NCI-H774 (cell line): Measurements from ENCODE around the gene C6orf136.
A peak's percentile ranks its signal among the peaks of the same experiment; 100 is the strongest.

Experiments
- DNase-seq: peaks from one replicate; lab custom pipeline; 2025; lab: John Stamatoyannopoulos, UW

Gene C6orf136

DNA sequence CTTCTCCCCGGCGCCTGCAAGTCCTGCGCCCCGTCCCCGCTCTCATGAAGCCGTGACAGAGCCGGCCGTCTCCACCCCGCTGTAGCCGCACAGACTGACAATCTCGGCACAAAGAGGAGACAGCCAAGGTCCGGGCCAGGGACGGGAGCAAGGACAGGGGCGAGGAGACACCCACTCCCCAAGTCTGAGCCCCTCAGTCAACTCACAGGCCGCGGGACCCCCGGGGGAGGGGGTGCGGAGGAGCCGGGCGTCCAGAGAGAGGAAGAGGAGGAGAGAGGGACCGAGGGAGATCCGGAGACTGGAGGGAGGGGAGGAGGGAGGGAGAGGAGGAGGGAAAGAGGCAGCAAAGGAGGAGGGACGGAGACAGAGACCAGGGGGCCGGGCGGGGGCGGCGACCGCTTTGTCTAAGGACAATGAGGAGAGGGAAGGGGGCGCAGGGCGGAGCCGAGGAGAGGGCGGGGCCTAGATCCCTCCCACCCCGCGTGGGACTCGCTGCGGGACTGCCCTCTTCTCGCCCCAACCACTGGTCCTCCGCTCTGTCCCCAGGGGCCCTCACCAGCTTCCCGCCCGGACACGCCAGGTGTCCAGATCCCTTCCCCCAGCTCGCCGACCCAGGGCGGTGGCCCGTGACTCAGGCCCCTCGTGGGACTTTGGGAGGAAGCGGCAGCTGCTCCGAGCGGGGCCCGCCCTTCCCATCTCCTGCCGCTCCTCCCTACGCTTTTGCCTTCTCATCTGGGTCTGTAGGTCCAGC is 40.1 kb downstream of the C6orf136 start:
- DNase-seq = peak; percentile 51

DNA sequence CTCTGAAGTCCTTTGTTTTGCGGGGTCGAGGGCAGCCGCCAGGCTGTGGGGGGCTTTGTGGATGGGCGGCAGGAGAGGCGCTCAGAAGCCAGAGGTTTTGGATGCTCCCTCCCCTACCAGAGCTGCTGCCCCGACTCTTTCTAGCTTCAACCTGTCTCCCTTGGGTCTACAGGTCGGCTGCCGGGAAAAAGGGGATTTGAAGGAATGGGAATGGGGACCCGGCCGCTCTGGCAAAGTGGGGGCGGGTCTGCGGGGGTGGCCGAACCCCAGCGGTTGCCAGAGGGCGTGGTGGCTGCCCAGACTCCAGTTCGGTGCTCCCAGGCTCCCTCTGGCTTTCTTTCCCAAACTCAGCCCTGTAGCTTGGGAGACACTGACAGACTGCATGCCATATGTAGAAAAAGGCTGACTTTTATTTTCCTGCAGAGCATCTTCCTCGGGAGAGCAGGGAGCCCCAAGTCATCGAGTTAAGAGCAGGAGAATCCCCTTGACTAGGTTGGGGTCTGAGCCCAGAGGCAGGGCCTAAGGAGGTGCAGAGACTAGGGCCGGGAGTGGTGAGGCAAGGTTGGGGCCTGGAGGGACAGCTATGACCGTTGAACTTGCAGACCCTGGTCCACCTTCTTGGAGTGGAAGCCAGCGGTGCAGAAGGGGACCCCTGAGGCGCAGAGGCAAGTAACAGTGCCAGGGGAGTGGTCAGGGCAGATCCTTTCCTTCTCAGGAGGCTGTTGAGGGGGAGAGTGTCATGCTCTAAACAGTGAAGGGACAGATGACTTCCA is 40.9 kb downstream of the C6orf136 start:
- no peak for DNase-seq

DNA sequence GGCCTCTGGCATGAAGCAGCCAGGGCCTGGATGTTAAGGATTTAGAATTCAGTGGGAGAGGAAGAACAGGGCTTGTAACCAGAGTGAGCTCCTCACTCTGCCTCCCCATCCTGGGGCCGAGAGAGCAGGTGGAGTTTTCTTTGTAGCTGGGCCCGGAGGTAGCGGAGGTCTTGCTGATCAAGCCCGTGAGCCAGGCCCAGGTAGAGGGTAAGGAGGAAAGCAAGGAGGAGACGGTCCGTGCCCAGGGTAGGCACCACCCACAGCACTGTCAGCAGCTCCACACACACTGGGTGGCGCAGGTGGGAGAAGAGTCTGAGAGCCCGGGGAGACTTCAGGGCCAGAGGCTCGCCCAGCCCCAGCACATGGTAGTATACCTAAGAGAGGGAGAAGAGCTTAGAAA is 41.6 kb downstream of the C6orf136 start:
- DNase-seq = no peak

DNA sequence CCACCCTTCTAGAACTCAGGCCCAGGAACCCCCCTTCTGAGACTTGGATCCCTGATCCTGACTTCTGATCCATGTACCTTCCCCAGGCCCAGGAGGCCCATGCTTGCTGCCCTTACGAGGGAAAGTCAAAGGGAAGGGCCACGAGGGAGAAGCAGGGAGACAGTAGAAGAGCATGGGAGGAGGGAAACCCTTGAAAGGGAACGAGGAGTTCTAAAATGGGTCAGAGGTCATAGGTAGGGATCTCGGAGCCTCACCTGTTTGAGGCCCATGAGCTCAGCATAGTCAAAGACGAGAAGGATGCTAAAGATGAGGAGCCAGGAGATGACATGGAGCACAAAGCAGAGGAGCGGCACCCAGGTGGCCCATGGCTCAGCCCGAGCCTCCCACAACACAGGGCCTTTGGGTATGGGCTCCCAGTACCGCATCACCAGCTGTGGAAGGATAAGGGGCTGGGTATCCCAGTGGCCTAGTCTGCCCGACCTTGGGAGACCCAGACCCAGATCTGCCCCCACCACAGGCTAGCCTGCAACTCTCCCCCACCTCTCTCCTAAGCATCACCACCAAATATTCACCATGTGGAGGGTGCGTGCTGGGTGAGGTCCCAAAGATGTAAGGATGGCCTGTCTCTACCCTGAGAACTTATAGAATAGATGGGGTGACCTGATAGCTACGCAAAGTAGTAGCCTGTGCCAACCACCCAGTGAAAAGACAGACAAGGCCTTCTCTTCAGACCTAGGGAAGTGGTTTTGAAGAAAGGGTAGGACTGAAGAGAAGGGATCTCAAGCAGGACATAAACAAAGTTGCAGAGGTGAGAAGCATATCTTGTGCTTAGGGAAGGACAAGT is 42.3 kb downstream of the C6orf136 start:
- no peak for DNase-seq

DNA sequence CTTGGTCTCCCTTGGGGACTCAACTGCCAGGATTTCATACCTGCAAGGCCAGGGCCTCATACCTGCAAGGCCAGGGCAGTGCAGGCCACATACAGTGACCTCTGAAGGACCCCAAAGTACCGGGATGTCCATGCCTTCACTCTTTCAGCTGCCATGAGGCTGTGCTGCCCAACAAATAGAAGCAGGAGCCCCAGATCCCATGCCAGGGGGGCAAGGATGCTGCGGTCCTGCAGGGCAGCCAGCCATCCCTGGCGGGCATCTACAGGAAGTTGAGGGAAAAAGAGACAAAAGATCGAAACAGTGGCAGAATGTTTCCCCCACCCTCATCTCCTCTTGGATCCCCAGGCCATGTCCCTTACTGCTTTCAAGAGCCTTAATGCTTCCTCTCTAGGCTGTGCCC is 43.1 kb downstream of the C6orf136 start:
- DNase-seq = no peak

DNA sequence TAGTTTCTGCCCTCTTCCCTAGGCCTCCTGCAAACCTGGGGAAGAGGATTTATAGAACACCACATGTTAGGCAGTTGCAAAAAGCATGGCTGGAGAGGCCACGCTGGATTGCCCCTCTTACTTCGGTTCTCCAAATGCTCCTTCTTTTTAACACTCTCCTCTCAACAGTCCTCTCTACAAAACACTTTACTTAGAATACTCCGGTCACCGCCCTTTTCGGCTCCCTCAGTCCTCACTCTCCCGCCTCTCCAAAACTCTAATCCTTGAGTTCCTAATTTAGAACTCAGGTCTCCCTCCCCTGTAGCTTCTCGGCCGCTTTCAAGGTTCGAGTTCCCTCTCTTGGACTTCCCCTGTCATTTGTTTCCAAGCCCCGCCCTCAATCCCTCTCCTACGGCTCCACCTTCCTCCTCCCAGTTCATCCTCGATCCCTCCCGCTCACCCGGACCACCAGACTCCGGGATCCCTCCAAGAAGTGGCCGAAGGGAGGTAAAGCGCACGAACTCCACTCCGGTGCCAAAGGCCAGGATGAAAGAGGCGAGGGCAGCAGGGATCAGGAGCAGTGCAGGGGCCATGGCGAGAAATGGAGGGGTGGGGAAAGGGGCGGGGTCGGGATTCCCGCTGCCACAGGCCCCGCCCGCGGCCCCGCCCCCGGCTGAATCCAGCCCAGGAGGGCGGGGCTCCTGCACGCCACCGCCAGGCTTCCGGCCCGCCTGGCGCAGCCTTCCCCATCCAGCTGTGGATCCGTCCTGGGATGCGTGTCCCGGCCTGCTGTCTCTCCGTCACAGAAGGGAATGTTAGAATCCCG is 43.7 kb downstream of the C6orf136 start, which contains the start of gene NRM:
Gene NRM (minus strand): TSS at position 582 of the 805 bp plus-strand sequence. CDS start 10 bp downstream, at position 572.
- DNase-seq = peak; percentile 76

DNA sequence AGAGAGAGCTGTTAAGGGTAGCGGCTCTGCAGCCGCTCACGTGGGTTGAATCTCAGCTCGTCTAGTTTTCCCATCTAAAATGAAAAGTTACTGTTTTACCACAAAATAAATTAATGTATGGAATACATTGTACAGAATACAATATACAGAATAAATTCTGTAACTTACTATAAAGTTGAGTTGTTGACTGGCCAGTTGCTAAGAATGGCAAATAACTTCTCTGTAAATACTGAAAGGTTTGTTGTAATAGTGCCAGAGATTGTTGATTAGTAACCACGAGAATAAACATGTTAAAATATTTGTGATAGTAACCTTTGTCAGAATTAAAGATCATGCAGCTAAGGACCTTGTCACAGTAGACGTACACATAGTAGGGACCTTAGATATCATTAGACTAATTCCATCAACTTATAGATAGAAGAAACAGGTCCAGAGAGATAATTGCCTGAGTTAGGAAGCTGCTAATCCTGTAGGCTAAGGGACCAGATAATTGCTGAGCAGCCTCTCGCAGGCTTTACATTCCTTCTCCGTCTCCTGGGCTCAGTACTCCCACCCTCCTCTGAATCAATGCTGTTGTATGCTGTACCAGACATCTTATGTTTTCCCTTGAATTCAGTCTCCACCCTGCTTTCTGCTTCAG is 44.4 kb downstream of the C6orf136 start:
- peak; percentile 5 for DNase-seq

DNA sequence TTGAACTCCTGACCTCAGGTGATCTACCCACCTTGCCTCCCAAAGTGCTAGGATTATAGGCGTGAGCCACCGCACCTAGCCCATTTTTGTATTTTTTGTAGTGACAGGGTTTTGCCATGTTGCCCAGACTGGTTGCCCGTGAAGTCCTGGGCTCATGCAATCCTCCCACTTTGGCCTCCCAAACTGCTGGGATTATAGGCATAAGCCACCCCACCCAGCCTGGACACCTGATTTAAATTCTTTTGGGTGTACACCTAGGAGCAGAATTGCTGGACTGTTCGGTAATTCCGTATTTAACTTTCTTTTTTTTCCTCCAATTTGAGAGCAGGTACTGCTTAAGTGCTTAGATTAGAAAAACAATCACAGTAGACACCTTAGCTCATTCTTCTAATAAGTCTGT is 49.5 kb downstream of the C6orf136 start:
- DNase-seq = no peak

DNA sequence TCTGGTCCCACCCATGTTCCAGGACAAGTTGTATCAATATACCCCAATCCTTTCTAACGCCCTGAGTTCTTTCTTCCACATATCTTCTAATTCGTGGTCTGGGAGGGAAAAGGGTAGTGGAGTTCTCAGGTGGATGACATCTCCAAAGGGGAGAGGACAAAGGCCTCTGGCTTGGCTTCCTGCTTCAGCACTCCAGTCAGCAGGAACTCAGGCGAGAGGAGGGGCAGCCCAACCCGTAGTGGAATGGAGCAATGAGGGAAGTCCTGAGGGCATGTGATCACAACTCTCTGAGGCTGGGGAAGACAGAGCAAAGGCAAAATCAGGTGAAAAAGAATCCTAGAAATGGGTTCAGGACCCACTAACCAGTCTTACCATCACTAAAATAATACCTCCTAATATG is 53.4 kb downstream of the C6orf136 start:
- DNase-seq = no peak
